Measurements from ENCODE around the gene CIC.

The CIC gene

DNA sequence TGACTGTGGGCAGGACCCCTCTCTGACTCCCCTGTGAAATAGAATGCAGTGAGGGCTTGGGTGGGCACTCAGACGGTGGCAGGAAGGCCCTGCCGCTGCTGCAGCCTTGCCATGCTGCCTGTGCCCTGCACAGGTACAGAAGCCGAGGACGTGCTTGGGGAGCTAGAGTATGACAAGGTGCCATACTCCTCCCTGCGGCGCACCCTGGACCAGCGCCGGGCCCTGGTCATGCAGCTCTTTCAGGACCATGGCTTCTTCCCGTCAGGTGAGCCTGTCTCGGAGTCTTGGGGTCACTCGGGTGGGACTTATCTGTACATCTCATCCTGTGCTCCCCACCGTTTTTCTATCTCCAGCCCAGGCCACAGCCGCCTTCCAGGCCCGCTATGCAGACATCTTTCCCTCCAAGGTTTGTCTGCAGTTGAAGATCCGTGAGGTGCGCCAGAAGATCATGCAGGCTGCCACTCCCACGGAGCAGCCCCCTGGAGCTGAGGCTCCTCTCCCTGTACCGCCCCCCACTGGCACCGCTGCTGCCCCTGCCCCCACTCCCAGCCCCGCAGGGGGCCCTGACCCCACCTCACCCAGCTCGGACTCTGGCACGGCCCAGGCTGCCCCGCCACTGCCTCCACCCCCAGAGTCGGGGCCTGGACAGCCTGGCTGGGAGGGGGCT lies 25.6 kb downstream of the CIC start:
- Histone ChIP-seq H2AK5ac (ENCODE audit: low read length, severe bottlenecking) (no peak overlapping the region), H3K4me2 (ENCODE audit: low read length, poor library complexity, severe bottlenecking) (no peak overlapping the region), H2BK5ac (ENCODE audit: low read depth, low read length, poor library complexity, severe bottlenecking) (no peak overlapping the region), H3K27me3 (ENCODE audit: control insufficient read depth in 1 of 2, insufficient read depth in 1 of 2, low read length in 2 of 2) (no peaks in the 10 kb centered on the region), H3K4ac (ENCODE audit: low read depth in 1 of 2, low read length in 2 of 2) (no peak overlapping the region), H3K18ac (ENCODE audit: low read depth in 1 of 2, low read length in 2 of 2) (no peak overlapping the region), H3K27ac (ENCODE audit: low read length, poor library complexity, severe bottlenecking) (no peak overlapping the region), H3K9me3 (ENCODE audit: control insufficient read depth, low read length) (no peaks in the 10 kb centered on the region), H3K79me1 (replicated peaks; ENCODE audit: low read length, poor library complexity, severe bottlenecking) (peaks cover 37% of the 10 kb centered on the region), H2BK120ac (ENCODE audit: low read depth, low read length) (no peak overlapping the region), H3K14ac (ENCODE audit: low read length in 2 of 2) (no peak overlapping the region), H2BK15ac (ENCODE audit: low read depth, poor library complexity, severe bottlenecking) (no peak overlapping the region), H2AFZ (ENCODE audit: low read depth, low read length) (no peak overlapping the region), H4K91ac (ENCODE audit: low read length) (no peak overlapping the region), H3K4me3 (ENCODE audit: insufficient read depth in 1 of 2, low read depth in 1 of 2, low read length in 2 of 2) (no peak overlapping the region), H3K9ac (ENCODE audit: low read length) (no peak overlapping the region), H4K8ac (ENCODE audit: low read length) (no peak overlapping the region), H3K23ac (ENCODE audit: low read length in 2 of 2) (no peak overlapping the region), H3K36me3 (ENCODE audit: control insufficient read depth in 1 of 2, insufficient read depth in 2 of 2, low read depth in 1 of 2, low read length in 2 of 2) (peaks cover 73 to 77% of the 10 kb centered on the region in 2 experiments), H3K4me1 (ENCODE audit: control insufficient read depth, insufficient read depth, low read depth, low read length) (peaks cover 14% of the 10 kb centered on the region), H2BK12ac (ENCODE audit: low read length in 2 of 2) (no peak overlapping the region)
- WGBS, result 95% methylated on average over 22 of the region's 24 CpGs
- no peak for DNase-seq

DNA sequence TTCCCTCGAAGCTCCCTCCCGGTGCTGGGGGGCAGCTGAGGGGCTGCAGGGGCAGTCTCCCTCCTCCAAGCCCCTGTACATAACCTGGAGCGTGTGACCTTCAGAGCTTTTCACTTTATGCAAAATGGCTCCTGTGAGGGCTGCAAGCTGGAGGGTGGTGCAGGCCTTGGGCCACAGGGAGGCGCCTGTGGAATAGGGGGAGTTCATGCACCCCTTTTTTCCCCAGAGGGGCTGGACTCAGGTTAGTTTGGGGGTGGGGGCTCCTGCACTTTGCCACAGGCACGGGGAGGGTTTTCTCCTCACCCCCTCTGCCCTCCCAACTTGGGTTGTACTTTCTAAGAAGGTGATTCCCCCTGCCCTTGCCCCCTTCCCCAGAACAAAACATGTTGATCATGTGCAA lies 26.3 kb downstream of the CIC start:
- H3K18ac ChIP-seq (ENCODE audit: low read depth in 1 of 2, low read length in 2 of 2), result no peak overlapping the region
- H4K91ac ChIP-seq (ENCODE audit: low read length), result no peak overlapping the region
- no peaks in the 10 kb centered on the region for H3K9me3 ChIP-seq (ENCODE audit: control insufficient read depth, low read length)
- H3K9ac ChIP-seq (ENCODE audit: low read length), result no peak overlapping the region
- peaks cover 31% of the 10 kb centered on the region for H3K79me1 ChIP-seq (replicated peaks; ENCODE audit: low read length, poor library complexity, severe bottlenecking)
- H3K36me3 ChIP-seq (ENCODE audit: control insufficient read depth in 1 of 2, insufficient read depth in 2 of 2, low read depth in 1 of 2, low read length in 2 of 2), result peaks cover 66 to 74% of the 10 kb centered on the region in 2 experiments
- no peak overlapping the region for H2BK15ac ChIP-seq (ENCODE audit: low read depth, poor library complexity, severe bottlenecking)
- no peak overlapping the region for H3K14ac ChIP-seq (ENCODE audit: low read length in 2 of 2)
- H2BK120ac ChIP-seq (ENCODE audit: low read depth, low read length), result no peak overlapping the region
- 79% methylated on average over 5 of the region's 5 CpGs for WGBS
- H3K4me2 ChIP-seq (ENCODE audit: low read length, poor library complexity, severe bottlenecking), result no peak overlapping the region
- H3K27me3 ChIP-seq (ENCODE audit: control insufficient read depth in 1 of 2, insufficient read depth in 1 of 2, low read length in 2 of 2), result no peaks in the 10 kb centered on the region
- DNase-seq, result no peak
- H3K27ac ChIP-seq (ENCODE audit: low read length, poor library complexity, severe bottlenecking), result no peak overlapping the region
- no peak overlapping the region for H3K4me3 ChIP-seq (ENCODE audit: insufficient read depth in 1 of 2, low read depth in 1 of 2, low read length in 2 of 2)
- no peak overlapping the region for H2BK12ac ChIP-seq (ENCODE audit: low read length in 2 of 2)
- H2BK5ac ChIP-seq (ENCODE audit: low read depth, low read length, poor library complexity, severe bottlenecking), result no peak overlapping the region
- no peak overlapping the region for H3K4ac ChIP-seq (ENCODE audit: low read depth in 1 of 2, low read length in 2 of 2)
- peaks cover 14% of the 10 kb centered on the region for H3K4me1 ChIP-seq (ENCODE audit: control insufficient read depth, insufficient read depth, low read depth, low read length)
- H3K23ac ChIP-seq (ENCODE audit: low read length in 2 of 2), result no peak overlapping the region
- H2AK5ac ChIP-seq (ENCODE audit: low read length, severe bottlenecking), result no peak overlapping the region
- no peak overlapping the region for H2AFZ ChIP-seq (ENCODE audit: low read depth, low read length)
- no peak overlapping the region for H4K8ac ChIP-seq (ENCODE audit: low read length)

DNA sequence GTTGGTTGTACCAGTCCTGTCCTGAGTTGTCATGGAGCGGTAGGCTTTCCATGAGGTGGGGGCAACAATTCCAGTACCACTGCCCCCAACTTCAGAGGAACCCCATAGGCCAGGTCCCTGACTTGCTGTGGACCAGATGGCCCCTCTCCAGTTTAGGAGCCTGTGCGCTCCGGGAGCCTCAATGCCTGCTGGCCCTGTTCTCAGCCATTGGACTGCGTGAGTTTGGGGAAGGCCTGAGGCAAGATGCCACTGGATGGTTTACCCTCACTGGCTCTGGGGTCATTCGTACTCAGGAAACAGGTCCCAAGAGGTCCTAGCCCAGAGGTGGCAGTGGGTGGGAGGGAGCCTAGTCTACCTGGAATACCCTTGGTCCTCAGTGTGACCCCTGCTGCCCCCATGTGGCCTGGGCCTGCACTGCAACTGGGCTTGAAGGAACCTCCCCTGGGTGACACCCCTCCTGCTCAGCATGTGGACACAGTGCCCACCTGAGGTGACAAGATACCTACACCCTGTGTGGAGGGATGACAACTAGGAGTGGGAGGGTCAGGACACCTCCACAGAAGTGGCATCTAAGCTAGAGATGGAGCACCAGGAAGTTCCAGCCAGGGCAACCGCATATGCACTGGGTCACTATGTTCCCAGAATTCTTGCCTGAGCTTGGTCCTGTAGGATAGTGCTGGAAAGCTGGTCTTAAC lies 26.9 kb downstream of the CIC start:
- Histone ChIP-seq H2BK5ac (ENCODE audit: low read depth, low read length, poor library complexity, severe bottlenecking) (no peak overlapping the region), H3K4ac (ENCODE audit: low read depth in 1 of 2, low read length in 2 of 2) (no peak overlapping the region), H3K27ac (ENCODE audit: low read length, poor library complexity, severe bottlenecking) (no peak overlapping the region), H4K91ac (ENCODE audit: low read length) (no peak overlapping the region), H3K36me3 (ENCODE audit: control insufficient read depth in 1 of 2, insufficient read depth in 2 of 2, low read depth in 1 of 2, low read length in 2 of 2) (peaks cover 59 to 67% of the 10 kb centered on the region in 2 experiments), H3K79me1 (replicated peaks; ENCODE audit: low read length, poor library complexity, severe bottlenecking) (peaks cover 26% of the 10 kb centered on the region), H2AK5ac (ENCODE audit: low read length, severe bottlenecking) (no peak overlapping the region), H2BK15ac (ENCODE audit: low read depth, poor library complexity, severe bottlenecking) (no peak overlapping the region), H3K18ac (ENCODE audit: low read depth in 1 of 2, low read length in 2 of 2) (no peak overlapping the region), H2AFZ (ENCODE audit: low read depth, low read length) (no peak overlapping the region), H3K23ac (ENCODE audit: low read length in 2 of 2) (no peak overlapping the region), H4K8ac (ENCODE audit: low read length) (no peak overlapping the region), H3K27me3 (ENCODE audit: control insufficient read depth in 1 of 2, insufficient read depth in 1 of 2, low read length in 2 of 2) (no peaks in the 10 kb centered on the region), H2BK12ac (ENCODE audit: low read length in 2 of 2) (no peak overlapping the region), H3K9me3 (ENCODE audit: control insufficient read depth, low read length) (no peaks in the 10 kb centered on the region), H3K4me1 (ENCODE audit: control insufficient read depth, insufficient read depth, low read depth, low read length) (peaks cover 12% of the 10 kb centered on the region), H3K14ac (ENCODE audit: low read length in 2 of 2) (no peak overlapping the region), H3K4me3 (ENCODE audit: insufficient read depth in 1 of 2, low read depth in 1 of 2, low read length in 2 of 2) (no peak overlapping the region), H2BK120ac (ENCODE audit: low read depth, low read length) (no peak overlapping the region), H3K4me2 (ENCODE audit: low read length, poor library complexity, severe bottlenecking) (no peak overlapping the region), H3K9ac (ENCODE audit: low read length) (no peak overlapping the region)
- WGBS, result 82% methylated on average over 6 of the region's 6 CpGs
- peak; percentile 66 for DNase-seq

DNA sequence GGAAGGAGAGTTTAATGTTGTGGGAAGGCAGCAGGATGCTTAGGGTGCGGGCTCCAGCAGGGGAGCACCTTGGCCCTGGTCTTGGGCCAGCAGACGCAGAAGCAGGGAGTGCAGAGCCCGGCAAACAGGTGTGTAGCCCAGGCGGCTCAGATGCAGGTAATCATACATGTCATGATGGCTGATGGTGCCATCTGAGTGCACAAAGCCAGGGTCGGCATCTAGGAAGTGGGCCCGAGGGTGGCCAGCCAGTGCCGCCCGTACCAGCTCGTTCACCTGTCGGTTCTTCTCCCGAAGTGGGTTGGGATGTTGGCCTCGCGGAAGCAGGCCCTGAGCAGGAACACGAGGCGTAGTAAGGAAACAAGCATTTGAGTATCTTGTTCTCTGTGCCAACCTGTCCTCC lies 28.0 kb downstream of the CIC start:
- Histone ChIP-seq H2AFZ (ENCODE audit: low read depth, low read length) (no peak overlapping the region), H3K14ac (ENCODE audit: low read length in 2 of 2) (no peak overlapping the region), H4K8ac (ENCODE audit: low read length) (no peak overlapping the region), H3K79me1 (replicated peaks; ENCODE audit: low read length, poor library complexity, severe bottlenecking) (peaks cover 19% of the 10 kb centered on the region), H2BK12ac (ENCODE audit: low read length in 2 of 2) (no peak overlapping the region), H3K36me3 (ENCODE audit: control insufficient read depth in 1 of 2, insufficient read depth in 2 of 2, low read depth in 1 of 2, low read length in 2 of 2) (peaks cover 49 to 57% of the 10 kb centered on the region in 2 experiments), H2BK5ac (ENCODE audit: low read depth, low read length, poor library complexity, severe bottlenecking) (no peak overlapping the region), H2BK15ac (ENCODE audit: low read depth, poor library complexity, severe bottlenecking) (no peak overlapping the region), H3K9me3 (ENCODE audit: control insufficient read depth, low read length) (no peaks in the 10 kb centered on the region), H3K4me2 (ENCODE audit: low read length, poor library complexity, severe bottlenecking) (no peak overlapping the region), H3K4me1 (ENCODE audit: control insufficient read depth, insufficient read depth, low read depth, low read length) (peaks cover 12% of the 10 kb centered on the region), H3K23ac (ENCODE audit: low read length in 2 of 2) (no peak overlapping the region), H2BK120ac (ENCODE audit: low read depth, low read length) (no peak overlapping the region), H3K4ac (ENCODE audit: low read depth in 1 of 2, low read length in 2 of 2) (no peak overlapping the region), H3K18ac (ENCODE audit: low read depth in 1 of 2, low read length in 2 of 2) (no peak overlapping the region), H3K27ac (ENCODE audit: low read length, poor library complexity, severe bottlenecking) (no peak overlapping the region), H4K91ac (ENCODE audit: low read length) (peak overlapping the region; percentile 5), H2AK5ac (ENCODE audit: low read length, severe bottlenecking) (no peak overlapping the region), H3K9ac (ENCODE audit: low read length) (no peak overlapping the region), H3K4me3 (ENCODE audit: insufficient read depth in 1 of 2, low read depth in 1 of 2, low read length in 2 of 2) (no peak overlapping the region), H3K27me3 (ENCODE audit: control insufficient read depth in 1 of 2, insufficient read depth in 1 of 2, low read length in 2 of 2) (no peaks in the 10 kb centered on the region)
- 98% methylated on average over 11 of the region's 15 CpGs for WGBS
- no peak for DNase-seq

Measured in mesenchymal stem cell (in vitro differentiated cells and primary cell).